Measurements from ENCODE around the gene BRI3. TPM values are rescaled to one million over a fixed set of nuclear protein-coding genes. Genes with fewer than 3 reads are reported as not detected.

BRI3 gene
- total and polyA plus RNA-seq, 2 of the 8 experiments (the other 6 are each of a cell fraction or from before 2014, with no cell fraction given), result 77.5 to 93.4 TPM

- Histone ChIP-seq H3K23me2 (ENCODE audit: low read depth, low read length) (0 out of 2 replicates have a peak, but pooled peaks cover 1% of the 10 kb centered on the region), H3K18ac (ENCODE audit: extremely low read depth, low read length) (no peak overlapping the region; the same call in 1 of the 2 replicates), H4K91ac (replicated peaks; ENCODE audit: insufficient read length, low read length) (no peak overlapping the region), H3K36me3 (ENCODE audit: control insufficient read depth in 2 of 4, insufficient read depth in 4 of 4, low read length in 3 of 4) (peaks cover 4 to 8% (median 5%) of the 10 kb centered on the region in 4 experiments; a peak in 6 of 8 replicates), H2BK20ac (ENCODE audit: low read length) (no peak overlapping the region), H2AFZ (ENCODE audit: low read length) (no peak overlapping the region), H3K56ac (replicated peaks; ENCODE audit: insufficient read length, low read depth, low read length) (no peak overlapping the region), H3K79me1 (ENCODE audit: low read depth, low read length) (peaks cover 13% of the 10 kb centered on the region), H3K4me2 (ENCODE audit: insufficient read depth in 1 of 2, low read depth in 2 of 2, low read length in 2 of 2) (peak overlapping the region in 1 of 2 experiments; percentile 48; a peak in 2 of 4 replicates), H4K8ac (ENCODE audit: extremely low read depth, insufficient read depth, low read length) (no peak overlapping the region), H2BK12ac (ENCODE audit: low read depth, low read length) (no peak overlapping the region), H3K4ac (replicated peaks; ENCODE audit: insufficient read length, low read depth, low read length) (no peak overlapping the region), H2BK15ac (ENCODE audit: low read length) (no peak overlapping the region), H3K23ac (ENCODE audit: insufficient read length) (no peak overlapping the region), H3K9me3 (ENCODE audit: insufficient read depth in 2 of 2, low read depth in 1 of 2, low read length in 1 of 2) (no peaks in the 10 kb centered on the region), H3K27ac (ENCODE audit: low read depth, low read length) (no peak overlapping the region), H3K27me3 (replicated peaks in 1 of 4; ENCODE audit: control insufficient read depth in 3 of 4, extremely low read depth in 1 of 4, insufficient read depth in 3 of 4, low read length in 3 of 4) (no peaks in the 10 kb centered on the region), H4K20me1 (replicated peaks in 1 of 2; ENCODE audit: control insufficient read depth in 1 of 2, insufficient read depth in 2 of 2, low read length in 2 of 2) (peaks cover 44 to 51% of the 10 kb centered on the region in 2 experiments), H3K4me3 (ENCODE audit: extremely low read depth in 1 of 4, insufficient read depth in 2 of 4, low read depth in 3 of 4, low read length in 4 of 4) (no peak overlapping the region), H3K14ac (ENCODE audit: insufficient read length) (no peak overlapping the region), H4K5ac (ENCODE audit: insufficient read length, low read depth, low read length) (no peak overlapping the region), H2AK5ac (ENCODE audit: low read depth, low read length) (no peak overlapping the region), H3K4me1 (replicated peaks in 1 of 4; ENCODE audit: control insufficient read depth in 3 of 4, insufficient read depth in 4 of 4, low read length in 3 of 4) (peaks cover 3 to 24% (median 15%) of the 10 kb centered on the region in 4 experiments), H3K9ac (replicated peaks in 1 of 4; ENCODE audit: extremely low read depth in 1 of 4, low read depth in 3 of 4, low read length in 3 of 4) (no peak overlapping the region), H3K79me2 (ENCODE audit: control insufficient read depth in 1 of 2, insufficient read depth in 2 of 2, low read length in 2 of 2) (peaks cover 5 to 56% of the 10 kb centered on the region in 2 experiments), H2BK120ac (replicated peaks; ENCODE audit: low read depth, low read length) (no peak overlapping the region), H2BK5ac (ENCODE audit: low read depth, low read length) (peak overlapping the region; percentile 52; the same call in 1 of the 2 replicates)
- POLR2A ChIA-PET (ENCODE audit: partially characterized antibody), result interaction anchor here (1.0 to 2.0 kb wide), 5 partner anchors 9 to 123 kb away, joined by 3 to 8 read pairs (median 4); partner anchors contain the start of gene BAIAP2L1
- WGBS, 2 experiments (ENCODE audit: extremely low coverage in 1 of 2, insufficient coverage in 1 of 2, insufficient read length in 1 of 2, insufficient replicate concordance in 2 of 2, low coverage in 1 of 2, low lambda C conversion rate in 2 of 2, missing lambda C conversion rate in 1 of 2), result 49% methylated on average over 14 of the region's 14 CpGs; no CpG with 5 or more reads in 1 of the 2 experiments
- DNase-seq (ENCODE audit: low read depth in 1 of 2, low spot score in 2 of 2), result peak; percentile 68 to 75
- CTCF ChIA-PET (ENCODE audit: partially characterized antibody), result interaction anchor here (0.7 to 1.7 kb wide), 8 partner anchors 12 to 138 kb away, joined by 3 to 5 read pairs (median 3); partner anchors contain the start of gene BAIAP2L1
- no peak for FAIRE-seq
- TF ChIP-seq YY1 (IDR thresholded peaks at IDR 0.05; ENCODE audit: low read depth, low read length) (no peak), SIN3A (conservative IDR thresholded peaks at IDR 0.05 in 1 of 2, IDR thresholded peaks at IDR 0.05 in 1 of 2; ENCODE audit: low read depth in 1 of 2, low read length in 2 of 2) (no peak), HDAC6 (IDR thresholded peaks at IDR 0.05; ENCODE audit: low read depth, low read length) (no peak), RBBP5 (IDR thresholded peaks at IDR 0.05; ENCODE audit: borderline replicate concordance, low read depth, low read length) (no peak), PHF8 (conservative IDR thresholded peaks at IDR 0.05; ENCODE audit: low read depth, low read length) (no peak), KDM1A (IDR thresholded peaks at IDR 0.05; ENCODE audit: borderline replicate concordance, low read length) (no peak), CBX8 (IDR thresholded peaks at IDR 0.05; ENCODE audit: borderline replicate concordance, low read depth, low read length) (no peak), CHD2 (IDR thresholded peaks at IDR 0.05; ENCODE audit: low read length) (no peak), SP4 (IDR thresholded peaks at IDR 0.05; ENCODE audit: low read length) (0 out of 2 replicates have a peak, but pooled peaks have one; percentile 42), CTBP2 (IDR thresholded peaks at IDR 0.05; ENCODE audit: borderline replicate concordance, insufficient read depth, insufficient read length, low read length) (no peak), CEBPB (IDR thresholded peaks at IDR 0.05; ENCODE audit: low read depth, low read length) (peak; percentile 67), SAP30 (IDR thresholded peaks at IDR 0.05; ENCODE audit: insufficient read depth, insufficient replicate concordance, low read length) (no peak), SP1 (IDR thresholded peaks at IDR 0.05; ENCODE audit: low read depth, low read length) (no peak)
Observed at GRCh38 chr7:98287486-98287959, 6.0 kb downstream of the BRI3 start.
